GM10266 (cell line): ENCODE results near the gene ALCAM.

ENCODE experiments used
- DNase-seq: peaks from one replicate; pipeline ENCODE4 v3.0.0; 2012; ENCODE audit errors: extremely low spot score
- TF ChIP-seq, protein P1 (sequence below): IDR thresholded peaks from 2 replicates; pipeline ENCODE4 v1.5.1; 2012; ENCODE audit warnings: mild to moderate bottlenecking, low read depth; ENCODE audit not compliant: control insufficient read depth, insufficient read depth; ENCODE audit errors: missing control alignments

The ALCAM gene

GRCh38 chr3:105619651-105620050 is 252.9 kb downstream of the ALCAM start:
- TF ChIP-seq, protein P1, sequence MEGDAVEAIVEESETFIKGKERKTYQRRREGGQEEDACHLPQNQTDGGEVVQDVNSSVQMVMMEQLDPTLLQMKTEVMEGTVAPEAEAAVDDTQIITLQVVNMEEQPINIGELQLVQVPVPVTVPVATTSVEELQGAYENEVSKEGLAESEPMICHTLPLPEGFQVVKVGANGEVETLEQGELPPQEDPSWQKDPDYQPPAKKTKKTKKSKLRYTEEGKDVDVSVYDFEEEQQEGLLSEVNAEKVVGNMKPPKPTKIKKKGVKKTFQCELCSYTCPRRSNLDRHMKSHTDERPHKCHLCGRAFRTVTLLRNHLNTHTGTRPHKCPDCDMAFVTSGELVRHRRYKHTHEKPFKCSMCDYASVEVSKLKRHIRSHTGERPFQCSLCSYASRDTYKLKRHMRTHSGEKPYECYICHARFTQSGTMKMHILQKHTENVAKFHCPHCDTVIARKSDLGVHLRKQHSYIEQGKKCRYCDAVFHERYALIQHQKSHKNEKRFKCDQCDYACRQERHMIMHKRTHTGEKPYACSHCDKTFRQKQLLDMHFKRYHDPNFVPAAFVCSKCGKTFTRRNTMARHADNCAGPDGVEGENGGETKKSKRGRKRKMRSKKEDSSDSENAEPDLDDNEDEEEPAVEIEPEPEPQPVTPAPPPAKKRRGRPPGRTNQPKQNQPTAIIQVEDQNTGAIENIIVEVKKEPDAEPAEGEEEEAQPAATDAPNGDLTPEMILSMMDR, result no peak
- DNase-seq, result no peak

GRCh38 chr3:105620236-105620635 is 253.5 kb downstream of the ALCAM start:
- no peak for DNase-seq
- TF ChIP-seq, protein P1, result no peak

DNA sequence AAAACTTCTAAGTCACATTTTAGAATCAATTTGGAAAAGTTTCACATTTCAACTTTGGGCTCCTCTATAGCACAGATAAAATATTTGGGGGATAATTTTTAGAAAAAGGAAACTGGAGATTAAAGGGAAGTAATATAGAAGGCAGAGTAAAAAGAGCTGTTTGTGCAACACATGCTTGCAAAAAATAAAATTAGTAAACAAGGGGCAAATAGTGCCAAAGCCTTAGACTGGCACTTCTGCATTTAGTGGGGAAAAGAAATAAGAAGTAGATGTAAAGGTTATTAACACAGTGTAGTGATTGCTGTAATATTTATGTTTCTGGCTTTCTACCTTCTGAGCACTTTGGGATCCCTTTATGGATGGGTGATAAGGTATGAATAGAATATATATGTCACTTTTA is 255.5 kb downstream of the ALCAM start:
- TF ChIP-seq, protein P1, result no peak
- DNase-seq, result no peak
